K562 (cell line): ENCODE results near the gene POU4F3. TPM values are rescaled to one million over a fixed set of nuclear protein-coding genes. Genes with fewer than 3 reads are reported as not detected.

Source experiments
- ATAC-seq: fragments of 200-7000 bp; cut with Tn5 transposase; 3 replicates; pipeline ENCODE4 v1.9.1; 2020; ENCODE audit warnings: moderate library complexity
- BruUV-seq: library from RNA; stranded (reverse); fragments of 400-500 nt; replicated peaks from 2 replicates; lab custom pipeline; 2021; lab: Mats Ljungman, UMichigan
- CTCF ChIA-PET: fragments of 300-600 bp; formaldehyde crosslinking; extraction: SDS; loops from one replicate; lab custom pipeline; 2021; ENCODE audit warnings: low intra/inter-chr PET ratio; lab: Yijun Ruan, JAX
- POLR2A ChIA-PET: fragments of 300-600, 350-650 bp; sonication (Branson Sonifier 250); formaldehyde crosslinking; extraction: SDS; loops from one replicate; lab custom pipeline; 2021; ENCODE audit warnings: antibody characterized with exemption, inconsistent platforms; lab: Yijun Ruan, JAX
- DNase-seq, 4 experiments: peaks; one replicate each; pipeline versions ENCODE4 v3.0.0 to v3.0.0-alpha.2; 2011 to 2018; ENCODE audit warnings: low spot score in 3 of 4, mixed read lengths in 3 of 4; ENCODE audit errors: extremely low read depth in 1 of 4
- FAIRE-seq: peaks from 2 replicates; lab custom pipeline; 2011; peaks lifted over from hg19 to GRCh38; lab: Jason Lieb, UNC
- H2AFZ ChIP-seq: 2 replicates; pipeline ENCODE4 v1.6.0; 2011; ENCODE audit warnings: low read depth, low read length, control low read depth, inconsistent platforms
- H3K27ac ChIP-seq: fragments of 200-600 bp; 3 replicates; pipeline ENCODE4 v1.8.0; 2011; ENCODE audit warnings: low read depth, mild to moderate bottlenecking, control low read depth, inconsistent platforms, low read length, moderate library complexity, mixed read lengths; ENCODE audit errors: extremely low read depth
- H3K27me3 ChIP-seq, 2 experiments: fragments of 300-600 bp in 1 of 2; 2 replicates in 1 of 2; 3 replicates in 1 of 2; pipeline versions ENCODE4 v1.6.0 to v1.8.0; 2011; ENCODE audit warnings: inconsistent platforms in 2 of 2, low read length in 2 of 2, mild to moderate bottlenecking in 1 of 2, mixed read lengths in 1 of 2, moderate library complexity in 1 of 2; ENCODE audit not compliant: control insufficient read depth in 2 of 2, insufficient read depth in 2 of 2
- H3K36me3 ChIP-seq: fragments of 300-600 bp; 3 replicates; pipeline ENCODE4 v1.8.0; 2011; ENCODE audit warnings: mild to moderate bottlenecking, low read length, inconsistent platforms; ENCODE audit not compliant: control insufficient read depth, insufficient read depth
- H3K4me1 ChIP-seq, 2 experiments: fragments of 200-600 bp in 1 of 2; replicated peaks in 1 of 2; 2 replicates in 1 of 2; 3 replicates in 1 of 2; pipeline versions ENCODE4 v1.5.1 to v1.8.0; 2011; ENCODE audit warnings: inconsistent platforms in 2 of 2, low read length in 2 of 2, mild to moderate bottlenecking in 1 of 2, mixed read lengths in 1 of 2, moderate library complexity in 1 of 2; ENCODE audit not compliant: control insufficient read depth in 2 of 2, insufficient read depth in 2 of 2
- H3K4me2 ChIP-seq: 2 replicates; pipeline ENCODE4 v1.6.1; 2011; ENCODE audit warnings: low read length, control low read depth, inconsistent platforms, mixed read lengths; ENCODE audit not compliant: insufficient read depth
- H3K4me3 ChIP-seq: fragments of 200-600 bp; sonication (generic), shearing (Covaris generic); 2 replicates; pipeline ENCODE4 v1.5.1; 2016; ENCODE audit warnings: control low read depth, inconsistent platforms
- H3K79me2 ChIP-seq: fragments of 200-600 bp; 3 replicates; pipeline ENCODE4 v1.8.0; 2011; ENCODE audit warnings: low read length, inconsistent platforms; ENCODE audit not compliant: control insufficient read depth, insufficient read depth
- H3K9ac ChIP-seq, 2 experiments: 2 replicates each; pipeline versions ENCODE4 v1.6.0 to v1.6.1; 2011; ENCODE audit warnings: low read depth in 2 of 2, low read length in 2 of 2, control low read depth in 1 of 2, inconsistent platforms in 1 of 2, mild to moderate bottlenecking in 1 of 2, mixed read lengths in 1 of 2; ENCODE audit not compliant: insufficient read depth in 1 of 2
- H3K9me1 ChIP-seq: one replicate; pipeline ENCODE4 v1.6.0; 2011; ENCODE audit warnings: inconsistent platforms, mild to moderate bottlenecking, low read length, moderate library complexity; ENCODE audit not compliant: control insufficient read depth, insufficient read depth
- H3K9me3 ChIP-seq: replicated peaks from 2 replicates; pipeline ENCODE4 v1.5.1; 2011; ENCODE audit warnings: low read depth, low read length, inconsistent platforms; ENCODE audit not compliant: control insufficient read depth, insufficient read depth
- H4K20me1 ChIP-seq: replicated peaks from 2 replicates; pipeline ENCODE4 v1.6.1; 2011; ENCODE audit warnings: low read length, inconsistent platforms, mixed read lengths; ENCODE audit not compliant: control insufficient read depth, insufficient read depth
- CHD2 ChIP-seq: IDR thresholded peaks from 2 replicates; pipeline ENCODE4 v1.6.1; 2011; ENCODE audit warnings: low read depth, low read length
- DACH1 ChIP-seq: fragments of 450-650 bp; IDR thresholded peaks from 2 replicates; pipeline ENCODE4 v1.6.1; 2018; ENCODE audit not compliant: partially characterized antibody
- GABPB2 ChIP-seq: fragments of 250-450 bp; sonication (Bioruptor Pico); conservative IDR thresholded peaks from 2 replicates; pipeline ENCODE4 v1.5.1; 2021; ENCODE audit warnings: mild to moderate bottlenecking
- KHSRP ChIP-seq: fragments of 450-650 bp; IDR thresholded peaks from 2 replicates; pipeline ENCODE4 v1.6.1; 2017
- MAFK ChIP-seq: IDR thresholded peaks from 2 replicates; pipeline ENCODE4 v1.6.1; 2011; ENCODE audit warnings: low read length, improper control_type of control experiment
- MCM3 ChIP-seq: fragments of 450-650 bp; IDR thresholded peaks from 2 replicates; pipeline ENCODE4 v1.6.1; 2016
- MEF2A ChIP-seq: IDR thresholded peaks from 2 replicates; pipeline ENCODE4 v1.6.1; 2011; ENCODE audit warnings: low read depth, mild to moderate bottlenecking, low read length, moderate library complexity; ENCODE audit not compliant: control insufficient read depth
- MLLT1 ChIP-seq, 2 experiments: fragments of 450-650 bp; IDR thresholded peaks; 2 replicates each; pipeline ENCODE4 v1.6.1; 2016
- NONO ChIP-seq, 2 experiments: fragments of 200-400 bp in 1 of 2; fragments of 450-650 bp in 1 of 2; formaldehyde crosslinking in 1 of 2; IDR thresholded peaks; 2 replicates each; pipeline ENCODE4 v1.6.1; 2017; ENCODE audit warnings: low read depth in 2 of 2, mild to moderate bottlenecking in 2 of 2, moderate library complexity in 2 of 2, low read length in 1 of 2
- PHF8 ChIP-seq: fragments of 200-600 bp; sonication (generic); IDR thresholded peaks from 2 replicates; pipeline ENCODE4 v1.6.1; 2012; ENCODE audit warnings: mixed run types, mild to moderate bottlenecking, inconsistent platforms, low read length, moderate library complexity, borderline replicate concordance
- PREB ChIP-seq: sonication (generic); formaldehyde crosslinking; IDR thresholded peaks from 2 replicates; pipeline ENCODE4 v1.8.1; 2023; ENCODE audit warnings: mild to moderate bottlenecking, missing genetic modification reagents
- PYGO2 ChIP-seq: fragments of 450-650 bp; IDR thresholded peaks from 2 replicates; pipeline ENCODE4 v1.6.1; 2016; ENCODE audit warnings: mild to moderate bottlenecking, missing genetic modification characterization, moderate library complexity, missing compliant biosample characterization
- SMARCA5 ChIP-seq: fragments of 450-650 bp; IDR thresholded peaks from 2 replicates; pipeline ENCODE4 v1.6.1; 2016
- SMARCB1 ChIP-seq: IDR thresholded peaks from 2 replicates; pipeline ENCODE4 v1.6.1; 2011; ENCODE audit warnings: improper control_type of control experiment, low read depth; ENCODE audit not compliant: insufficient read length
- SRSF1 ChIP-seq: fragments of 200-400 bp; formaldehyde crosslinking; IDR thresholded peaks from 2 replicates; pipeline ENCODE4 v1.6.1; 2017; ENCODE audit warnings: mild to moderate bottlenecking, low read depth, low read length, moderate library complexity
- TCF7L2 ChIP-seq: fragments of 150-350 bp; IDR thresholded peaks from 2 replicates; pipeline ENCODE4 v1.6.1; 2016; ENCODE audit warnings: low read depth, mild to moderate bottlenecking, low read length, moderate library complexity
- ZMIZ1 ChIP-seq, 2 experiments: fragments of 150-350 bp in 1 of 2; IDR thresholded peaks; 2 replicates each; pipeline ENCODE4 v1.6.1; 2012 to 2016; ENCODE audit warnings: low read depth in 2 of 2, low read length in 2 of 2, mild to moderate bottlenecking in 1 of 2, moderate library complexity in 1 of 2
- ZNF3 ChIP-seq: fragments of 250-450 bp; sonication (Bioruptor Pico); IDR thresholded peaks from 2 replicates; pipeline ENCODE4 v1.5.0; 2021; ENCODE audit warnings: mild to moderate bottlenecking, moderate library complexity
- ZNF778 ChIP-seq: fragments of 450-650 bp; formaldehyde crosslinking; IDR thresholded peaks from 2 replicates; pipeline ENCODE4 v1.4.0; 2020; ENCODE audit warnings: mild to moderate bottlenecking, moderate library complexity
- in situ Hi-C: fragments of 300-500 bp; cut with MboI; formaldehyde crosslinking; loops from 4 replicates; pipeline ENCODE4 v1.15.0; 2018; ENCODE audit warnings: inconsistent platforms, mixed read lengths
- intact Hi-C: fragments of 100-400 bp; cut with micrococcal nuclease; formaldehyde crosslinking; loops from 2 replicates; pipeline ENCODE4 v1.14.2; 2022
- polyA plus RNA-seq, 8 experiments: library from polyadenylated mRNA; depleted of rRNA in 4 of 8; stranded (reverse) in 5 of 8; unstranded in 3 of 8; fragments of >200 nt; fragmentation: Nextera tagmentation in 2 of 8; fragmentation: Illumina TruSeq in 1 of 8; extraction: Ambion mirVana in 2 of 8; extraction: Trizol in 1 of 8; gene quantifications; 2 replicates each; pipeline versions ENCODE4 v1.2.1 to v1.2.3, GENCODE V29; 2011 to 2014; ENCODE audit warnings: inconsistent platforms in 1 of 8, missing spikeins in 1 of 8
- total RNA-seq, 7 experiments: library from RNA; depleted of rRNA in 6 of 7; stranded (reverse); fragments of >200 nt in 6 of 7; fragmentation: Illumina TruSeq in 2 of 7; extraction: Trizol in 2 of 7; gene quantifications; 2 replicates each; pipeline versions ENCODE4 v1.2.1 to v1.2.3, GENCODE V29; 2011 to 2021; ENCODE audit warnings: low replicate concordance in 1 of 7

POU4F3 gene
- total and polyA plus RNA-seq, 9 of the 15 experiments (the other 6 are each of a cell fraction or from before 2014, with no cell fraction given) = 0.04 to 0.13 (median 0.07) TPM; not detected in 6

DNA sequence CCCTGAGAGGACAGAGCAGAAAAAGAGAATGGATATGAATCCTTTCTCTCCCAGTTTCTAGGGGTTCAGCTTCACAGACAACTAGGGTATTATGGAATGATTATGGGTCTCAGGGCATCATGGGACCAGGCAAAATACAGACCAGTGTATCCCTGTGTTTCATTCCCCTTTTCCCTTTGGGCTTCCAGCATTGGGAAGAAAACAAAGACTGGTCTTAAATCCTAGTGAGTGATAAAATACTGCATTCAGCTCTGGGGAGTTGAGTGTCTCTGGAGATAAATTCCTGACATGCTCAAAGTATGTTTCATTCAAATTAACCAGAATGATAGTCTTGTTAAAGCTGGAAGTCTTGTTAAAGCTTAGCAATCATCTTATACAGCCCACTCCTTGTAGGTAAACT lies 2.4 kb upstream of the POU4F3 start:
- no TSS peak for BruUV-seq
- FAIRE-seq (no peak), DNase-seq (no peak), ATAC-seq (no peak)
- Histone ChIP-seq H3K4me1 (peaks cover 0 to 11% of the 10 kb centered on the region in 2 experiments; a peak in 2 of 5 replicates), H4K20me1 (no peaks in the 10 kb centered on the region; the same call in none of the 2 replicates), H3K36me3 (no peaks in the 10 kb centered on the region), H3K4me2 (no peak overlapping the region), H3K27ac (no peak overlapping the region), H3K9me3 (no peaks in the 10 kb centered on the region), H3K4me3 (no peak overlapping the region), H3K9me1 (no peaks in the 10 kb centered on the region)
- intact Hi-C loops (no loop called here), in situ Hi-C loops (no loop called here)
- POLR2A ChIA-PET = interaction anchor here (0.6 kb wide), 1 partner anchor 265 kb away, joined by 4 read pairs; no protein-coding TSS in a partner anchor
- CTCF ChIA-PET = no interaction called here
- TF ChIP-seq NONO (IDR thresholded peaks at IDR 0.05; ENCODE audit: low read depth in 2 of 2, low read length in 1 of 2) (no peak), MAFK (no peak), DACH1 (no peak), ZMIZ1 (IDR thresholded peaks at IDR 0.05; ENCODE audit: low read depth in 2 of 2, low read length in 2 of 2) (no peak), MEF2A (no peak), PYGO2 (tag) (no peak), ZNF778 (CRISPR knock-in tag) (no peak), SRSF1 (no peak), MCM3 (no peak), SMARCB1 (no peak), SMARCA5 (no peak), PREB (no peak), MLLT1 (IDR thresholded peaks at IDR 0.05) (no peak), TCF7L2 (no peak), ZNF3 (CRISPR knock-in tag) (no peak), GABPB2 (CRISPR knock-in tag) (no peak), KHSRP (no peak), PHF8 (no peak), CHD2 (no peak)
- TF ChIP-seq, all 486 proteins: peak for 0
- Histone ChIP-seq H2AFZ (no peak overlapping the region), H3K27me3 (peaks cover 37 to 67% of the 10 kb centered on the region in 2 experiments), H3K79me2 (no peaks in the 10 kb centered on the region), H3K9ac (no peak overlapping the region)
